ENCODE measurements around the gene SUPT20HL2.
"Not testable (repeated sequence)": the region's sequence is repeated elsewhere in the genome, so short reads cannot be mapped to it uniquely, and the experiment has no call there.

Gene SUPT20HL2

DNA sequence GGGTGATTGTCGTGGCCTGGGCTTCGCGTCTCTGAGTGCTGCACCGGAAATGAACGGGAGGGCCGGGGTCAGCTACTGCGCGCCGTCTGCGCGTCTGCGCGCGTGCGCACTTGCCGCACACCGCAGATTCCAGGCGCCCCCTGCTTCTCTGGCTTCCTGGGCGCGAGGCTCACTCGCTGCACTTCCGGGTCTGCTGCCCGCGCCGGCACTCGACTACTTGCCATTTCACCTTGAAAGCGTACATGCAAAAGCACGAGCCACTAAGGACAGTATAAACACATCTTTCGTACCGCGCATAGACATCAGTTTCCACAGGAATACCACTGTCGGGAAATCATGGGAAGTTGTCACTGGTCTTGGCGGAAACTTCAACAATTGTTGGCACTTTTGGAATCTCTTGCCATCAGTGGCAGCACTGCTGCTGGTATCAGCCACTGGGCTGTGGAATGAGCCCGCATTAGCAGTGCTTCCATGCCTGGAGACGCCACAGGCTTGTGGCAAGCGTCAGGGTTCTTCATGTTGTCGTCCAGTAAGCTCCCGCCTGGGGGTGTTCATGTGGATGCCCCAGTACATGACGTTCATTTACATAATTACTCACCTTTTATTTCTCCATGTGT lies at the start of gene SUPT20HL2:
Gene SUPT20HL2, minus strand, starts transcription at position 51 of the 617 bp plus-strand sequence. CDS start 754 bp downstream, outside the sequence.
- no peak for DNase-seq (ENCODE audit: low spot score)

DNA sequence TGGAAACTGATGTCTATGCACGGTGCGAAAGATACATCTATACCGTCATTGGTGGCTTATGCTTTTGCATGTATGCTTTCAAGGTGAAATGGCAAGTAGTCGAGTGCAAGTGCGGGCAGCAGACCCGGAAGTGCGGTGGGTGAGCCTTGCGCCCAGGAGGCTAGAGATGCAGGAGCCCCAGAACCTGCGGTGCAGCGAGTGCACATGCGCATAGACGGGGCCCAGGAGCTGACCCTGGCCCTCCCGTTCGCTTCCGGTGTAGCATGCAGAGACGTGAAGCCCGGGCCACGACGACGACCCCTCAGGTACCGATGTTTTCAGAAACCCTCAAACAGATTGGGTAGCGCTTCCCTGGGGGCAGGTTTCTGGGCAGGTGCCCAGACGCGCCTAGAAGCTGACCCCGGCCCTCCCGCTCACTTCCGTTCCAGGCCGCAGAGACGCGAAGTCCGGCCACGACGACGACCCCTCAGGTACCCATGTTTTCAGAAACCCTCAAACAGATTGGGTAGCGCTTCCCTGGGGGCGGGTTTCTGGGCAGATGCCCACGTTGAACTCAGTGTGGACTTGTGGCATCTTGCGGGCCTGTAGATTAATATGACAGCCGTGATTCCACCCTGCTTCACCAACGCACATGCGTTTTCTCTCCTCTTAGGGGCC lies 48.3 kb upstream of the SUPT20HL2 start:
- DNase-seq (ENCODE audit: low spot score) = not testable (repeated sequence)

- no peak for DNase-seq (ENCODE audit: low spot score)
These were observed 46.4 kb upstream of the SUPT20HL2 start, which contains the start of gene SUPT20HL1 for GRCh38 chrX:24360272-24360671. SUPT20HL1 (plus strand) TSS chrX:24360639; CDS start chrX:24362761, 2,122 bp downstream.

DNA sequence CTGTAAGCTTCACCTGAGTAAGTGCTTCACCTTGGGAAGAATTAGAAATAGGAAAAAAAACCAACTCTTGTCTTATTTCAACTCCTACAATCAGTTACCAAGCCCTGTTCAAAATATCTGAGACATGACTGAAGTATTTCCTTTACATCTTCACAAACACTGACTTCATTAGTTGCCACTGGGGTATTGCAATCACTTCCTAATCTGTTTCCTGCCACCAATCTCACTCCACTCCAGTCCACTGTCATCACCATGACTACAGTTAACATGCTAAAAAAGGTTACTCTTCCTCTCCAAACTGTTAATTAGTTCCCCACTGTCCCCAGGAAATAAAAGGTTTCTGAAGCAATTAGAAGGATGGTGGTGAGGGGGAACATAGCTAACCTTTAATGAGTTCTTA lies 43.2 kb upstream of the SUPT20HL2 start:
- DNase-seq (ENCODE audit: low spot score) = no peak

DNA sequence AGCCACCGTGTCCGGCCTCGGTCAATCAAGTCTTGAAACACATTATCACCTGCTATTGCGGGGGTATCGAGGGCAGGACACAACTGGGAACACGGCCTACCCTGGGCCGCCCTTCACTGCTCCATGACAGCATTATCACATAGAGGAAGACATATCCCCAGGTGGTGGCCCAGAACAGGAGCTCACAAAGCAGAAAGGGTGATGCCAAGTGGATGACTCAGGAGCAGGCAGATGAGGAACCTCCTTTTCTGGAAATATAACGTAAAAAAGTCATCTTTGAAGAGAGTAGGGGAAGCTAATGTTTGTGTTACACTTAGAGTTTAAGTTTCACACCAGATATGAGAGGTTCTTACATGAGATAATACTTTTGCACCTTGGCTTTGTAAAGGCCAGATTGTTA lies 41.2 kb upstream of the SUPT20HL2 start:
- no peak for DNase-seq (ENCODE audit: low spot score)

- DNase-seq (ENCODE audit: low spot score) = no peak
These were observed 36.3 kb upstream of the SUPT20HL2 start for GRCh38 chrX:24350217-24350616.

DNA sequence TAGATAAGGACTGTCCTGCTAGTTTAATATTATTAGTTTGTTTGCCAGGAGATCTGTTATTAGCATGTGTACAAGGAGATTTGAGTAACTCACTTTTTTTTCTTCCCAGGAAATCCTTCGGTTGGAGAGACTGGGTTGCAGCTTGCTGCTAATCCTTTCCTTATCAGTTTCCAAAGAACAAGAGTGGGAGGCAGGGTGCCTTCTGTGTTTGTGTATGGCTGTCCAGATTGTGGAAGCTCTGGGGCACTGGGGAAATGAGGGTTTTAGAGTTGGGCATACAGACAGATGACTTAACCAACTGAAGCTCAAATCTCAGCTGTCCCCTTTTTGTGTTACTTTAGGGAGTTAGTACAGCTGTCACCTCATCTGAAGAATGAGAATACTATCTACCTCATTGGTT lies 34.0 kb upstream of the SUPT20HL2 start:
- DNase-seq (ENCODE audit: low spot score) = no peak

DNA sequence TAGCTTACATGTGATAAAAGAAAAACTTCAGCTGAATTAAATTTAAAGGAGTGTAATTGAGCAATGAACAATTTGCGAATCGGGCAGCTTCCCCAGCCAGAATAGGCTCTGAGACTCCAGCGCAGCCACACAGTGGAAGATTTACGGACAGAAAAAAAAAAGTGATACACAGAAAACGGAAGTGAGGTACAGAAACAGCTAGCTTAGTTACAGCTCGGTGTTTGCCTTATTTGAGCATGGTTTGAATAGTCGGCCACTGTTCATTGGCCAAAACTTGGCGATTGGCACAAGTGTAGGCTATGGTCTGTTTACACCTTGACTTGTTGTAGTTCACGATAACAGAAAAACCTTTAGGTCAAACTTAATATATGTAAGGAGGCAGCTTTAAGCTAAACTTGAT lies 29.9 kb upstream of the SUPT20HL2 start:
- no peak for DNase-seq (ENCODE audit: low spot score)

DNA sequence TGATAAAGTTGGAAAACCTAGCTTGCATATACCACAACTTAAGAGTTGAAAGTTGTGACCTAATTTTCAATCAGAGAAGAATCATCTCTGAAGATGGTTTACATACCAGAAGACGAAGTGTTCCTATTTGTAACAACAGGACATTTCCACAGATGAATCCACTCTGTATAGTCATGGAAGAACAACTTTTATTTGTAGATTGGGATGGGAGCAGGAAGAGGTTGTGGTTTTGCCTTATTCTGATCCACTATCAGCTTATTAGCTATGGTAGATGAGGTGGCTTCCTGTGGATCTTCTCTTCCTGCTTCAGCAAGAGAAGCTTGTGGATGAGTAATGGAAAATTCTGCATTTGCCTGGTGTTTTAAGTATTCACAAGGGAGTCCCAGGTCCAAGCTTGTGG lies 27.9 kb upstream of the SUPT20HL2 start:
- DNase-seq (ENCODE audit: low spot score) = no peak

DNA sequence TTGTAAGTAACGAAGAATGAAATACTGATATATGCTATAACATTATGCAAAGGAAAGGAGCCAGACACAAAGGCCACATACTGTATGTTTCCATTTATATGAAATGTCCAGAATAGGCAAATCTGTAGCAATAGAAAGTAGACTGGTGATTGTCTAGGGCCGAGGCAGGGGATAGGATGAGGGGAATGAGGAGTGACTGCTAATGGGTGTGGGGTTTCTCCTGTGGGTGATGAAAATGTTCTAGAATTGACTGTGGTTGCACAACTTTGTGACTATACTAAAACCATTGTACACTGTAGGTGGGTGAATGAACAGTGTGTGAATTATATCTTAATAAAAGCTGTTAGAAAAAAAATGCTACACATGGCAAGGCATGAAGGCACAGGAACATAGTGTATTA lies 26.6 kb upstream of the SUPT20HL2 start:
- no peak for DNase-seq (ENCODE audit: low spot score)

GRCh38 chrX:24339911-24340310 lies 26.0 kb upstream of the SUPT20HL2 start:
- no peak for DNase-seq (ENCODE audit: low spot score)

DNA sequence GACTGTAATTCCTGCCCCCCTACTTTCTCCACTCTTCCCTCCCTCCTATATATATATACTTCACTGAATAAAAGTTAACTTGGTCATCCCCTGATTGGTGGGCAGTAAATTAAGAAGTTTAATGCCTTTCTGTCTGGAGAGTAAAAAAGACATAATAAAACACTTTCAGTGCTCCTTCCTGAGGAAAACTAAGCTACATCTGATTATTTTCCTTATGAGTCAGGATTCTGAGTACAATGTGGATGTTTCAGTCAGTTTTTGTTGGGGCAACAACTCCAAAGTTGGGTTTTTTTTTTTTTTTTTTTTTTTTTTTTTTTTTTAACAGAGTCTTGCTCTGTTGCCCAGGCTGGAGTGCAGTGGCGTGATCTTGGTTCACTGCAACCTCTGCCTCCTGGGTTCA lies 22.0 kb upstream of the SUPT20HL2 start:
- no peak for DNase-seq (ENCODE audit: low spot score)

- peak; percentile 5 for DNase-seq (ENCODE audit: low spot score)
These were observed 20.6 kb upstream of the SUPT20HL2 start for GRCh38 chrX:24334461-24334860.

GRCh38 chrX:24333371-24333770 lies 19.5 kb upstream of the SUPT20HL2 start:
- DNase-seq (ENCODE audit: low spot score) = no peak

GRCh38 chrX:24332878-24333277 lies 19.0 kb upstream of the SUPT20HL2 start:
- DNase-seq (ENCODE audit: low spot score) = no peak

- no peak for DNase-seq (ENCODE audit: low spot score)
These were observed 11.4 kb upstream of the SUPT20HL2 start for GRCh38 chrX:24325231-24325630.

- DNase-seq (ENCODE audit: low spot score) = no peak
These were observed 8.0 kb upstream of the SUPT20HL2 start for GRCh38 chrX:24321741-24322395.

GRCh38 chrX:24317567-24317966 lies 3.7 kb upstream of the SUPT20HL2 start:
- no peak for DNase-seq (ENCODE audit: low spot score)

DNA sequence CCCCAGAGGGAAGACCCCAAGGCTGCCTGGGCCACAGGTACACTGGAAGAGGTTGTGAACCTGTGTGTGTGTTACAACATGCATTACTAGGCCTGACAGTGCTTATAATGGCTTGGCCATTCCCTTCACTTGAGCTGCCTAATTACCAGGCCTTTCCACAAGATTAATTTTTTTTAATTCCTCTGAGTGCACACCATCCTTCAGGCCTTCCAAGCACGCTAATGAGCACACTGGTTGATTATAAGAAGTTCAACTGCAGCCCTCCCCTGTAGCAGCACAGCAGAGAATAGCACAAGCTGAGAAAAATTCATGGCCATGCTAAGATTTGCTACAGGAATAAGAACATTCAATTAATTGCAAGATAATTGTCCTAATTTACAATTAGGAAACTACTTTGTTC lies 2.2 kb upstream of the SUPT20HL2 start:
- DNase-seq (ENCODE audit: low spot score) = no peak

GRCh38 chrX:24312249-24312607 lies 1.6 kb downstream of the SUPT20HL2 start:
- DNase-seq (ENCODE audit: low spot score) = not testable (repeated sequence)

DNA sequence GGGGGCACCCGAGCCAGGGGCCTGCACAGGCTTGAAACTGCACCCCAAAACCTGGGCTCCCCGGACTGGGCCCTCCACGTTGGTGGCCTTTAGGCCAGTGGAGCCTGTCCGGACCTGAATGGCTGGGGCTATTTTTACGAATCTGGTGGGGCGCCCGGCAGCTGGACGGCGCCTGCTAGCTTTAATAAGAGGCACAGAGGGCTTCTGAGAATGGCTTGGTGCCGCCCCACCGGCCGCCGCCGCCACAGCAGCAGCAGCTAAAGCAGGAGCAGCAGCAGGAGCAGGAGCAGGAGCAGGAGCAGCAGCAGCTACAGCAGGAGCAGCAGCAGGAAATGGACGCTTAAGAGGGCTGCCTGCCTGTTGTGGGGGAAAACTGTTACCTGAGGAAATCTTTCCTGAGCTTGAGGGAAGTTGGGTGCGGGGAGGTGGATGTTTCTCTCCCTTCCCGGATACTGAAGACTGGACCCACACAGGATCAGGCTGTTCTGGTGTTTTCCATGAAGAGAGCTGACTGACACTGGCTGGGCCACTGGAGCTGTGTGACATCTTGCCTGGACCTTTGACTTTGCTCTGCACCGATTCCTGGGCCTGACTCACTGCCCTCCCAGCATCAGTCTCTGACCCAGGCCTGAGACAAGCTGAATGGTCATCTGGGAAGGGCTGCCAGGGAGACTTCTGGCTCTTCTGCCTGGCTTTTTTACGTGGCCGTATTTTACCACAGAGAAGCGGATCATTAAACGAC lies 2.2 kb downstream of the SUPT20HL2 start:
- DNase-seq (ENCODE audit: low spot score) = not testable (repeated sequence)

DNA sequence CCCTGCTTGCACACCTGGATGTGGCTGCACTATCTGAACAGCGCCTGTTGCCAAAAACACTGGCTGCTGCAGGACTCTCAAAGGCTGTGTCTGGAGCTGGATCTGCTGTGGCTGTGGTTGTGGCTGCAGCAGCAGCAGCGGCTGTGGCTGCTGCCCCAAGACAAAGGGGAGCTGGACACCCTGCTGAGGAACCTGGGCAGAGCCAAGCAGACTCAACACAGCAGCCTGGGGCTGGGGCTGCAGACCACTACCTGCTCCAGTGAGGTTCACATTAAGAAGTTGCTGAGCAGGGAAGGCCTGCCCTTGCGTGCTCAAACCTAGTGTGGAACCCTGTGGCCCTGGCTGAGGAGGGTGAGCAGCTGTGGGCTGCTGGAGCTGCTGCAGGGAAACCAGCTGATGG lies 3.0 kb downstream of the SUPT20HL2 start:
- DNase-seq (ENCODE audit: low spot score) = not testable (repeated sequence)

Data from RKO (cell line).